SKM-1 (cell line): Measurements from ENCODE around the gene CRACR2A.

Source experiments
- DNase-seq: peaks from one replicate; lab custom pipeline; 2025; ENCODE audit not compliant: unreplicated experiment; lab: John Stamatoyannopoulos, UW

The CRACR2A gene

GRCh38 chr12:3684449-3685051 is 68.4 kb downstream of the CRACR2A start:
- DNase-seq: no peak

- DNase-seq: no peak
Measured at GRCh38 chr12:3683670-3684069, 69.2 kb downstream of the CRACR2A start.

- DNase-seq: no peak
Measured at GRCh38 chr12:3681595-3682061, 71.3 kb downstream of the CRACR2A start.

- DNase-seq: no peak
Measured at GRCh38 chr12:3680919-3681594, 71.9 kb downstream of the CRACR2A start.

- no peak for DNase-seq
Measured at GRCh38 chr12:3679831-3680230, 73.1 kb downstream of the CRACR2A start.

GRCh38 chr12:3677609-3678008 is 75.3 kb downstream of the CRACR2A start:
- no peak for DNase-seq

GRCh38 chr12:3673981-3674708 is 78.8 kb downstream of the CRACR2A start:
- DNase-seq: no peak

- DNase-seq: no peak
Measured at GRCh38 chr12:3672113-3672509, 80.8 kb downstream of the CRACR2A start.

GRCh38 chr12:3671330-3672112 is 81.4 kb downstream of the CRACR2A start:
- no peak for DNase-seq

GRCh38 chr12:3670083-3670620 is 82.8 kb downstream of the CRACR2A start:
- no peak for DNase-seq

GRCh38 chr12:3669594-3669993 is 83.3 kb downstream of the CRACR2A start:
- no peak for DNase-seq

- DNase-seq: no peak
Measured at GRCh38 chr12:3668479-3669165, 84.3 kb downstream of the CRACR2A start.

GRCh38 chr12:3667485-3667884 is 85.4 kb downstream of the CRACR2A start:
- DNase-seq: no peak

- no peak for DNase-seq
Measured at GRCh38 chr12:3666441-3666840, 86.5 kb downstream of the CRACR2A start.

- no peak for DNase-seq
Measured at GRCh38 chr12:3662521-3662921, 90.4 kb downstream of the CRACR2A start.

- no peak for DNase-seq
Measured at GRCh38 chr12:3661028-3661427, 91.9 kb downstream of the CRACR2A start.

GRCh38 chr12:3658327-3659163 is 94.4 kb downstream of the CRACR2A start:
- peak; percentile 0 for DNase-seq

GRCh38 chr12:3656946-3657622 is 95.8 kb downstream of the CRACR2A start:
- DNase-seq: no peak

- no peak for DNase-seq
Measured at GRCh38 chr12:3655328-3655900, 97.5 kb downstream of the CRACR2A start.
